ENCODE measurements around the gene DDX28.
"Not testable (repeated sequence)": the region's sequence is repeated elsewhere in the genome, so short reads cannot be mapped to it uniquely, and the experiment has no call there.

Gene DDX28

GRCh38 chr16:68037841-68038597, 15.0 kb upstream of the DDX28 start:
- DNase-seq (ENCODE audit: low spot score), result no peak

GRCh38 chr16:68035227-68035626, 12.2 kb upstream of the DDX28 start:
- no peak for DNase-seq (ENCODE audit: low spot score)

- no peak for DNase-seq (ENCODE audit: low spot score)
Observed at GRCh38 chr16:68033101-68033500, 10.1 kb upstream of the DDX28 start.

GRCh38 chr16:68031951-68032350, 8.9 kb upstream of the DDX28 start:
- DNase-seq (ENCODE audit: low spot score), result no peak

- DNase-seq (ENCODE audit: low spot score), result not testable (repeated sequence)
Observed at GRCh38 chr16:68030108-68030507, 7.1 kb upstream of the DDX28 start.

GRCh38 chr16:68028996-68029395, 6.0 kb upstream of the DDX28 start:
- DNase-seq (ENCODE audit: low spot score), result no peak

- no peak for DNase-seq (ENCODE audit: low spot score)
Observed at GRCh38 chr16:68022278-68022727, 729 bp downstream of the DDX28 start.

GRCh38 chr16:68021490-68021889, 1.5 kb downstream of the DDX28 start:
- no peak for DNase-seq (ENCODE audit: low spot score)

GRCh38 chr16:68019167-68019680, 3.8 kb downstream of the DDX28 start:
- DNase-seq (ENCODE audit: low spot score), result no peak

- DNase-seq (ENCODE audit: low spot score), result no peak
Observed at GRCh38 chr16:68015681-68016080, 7.4 kb downstream of the DDX28 start, which contains the start of gene DPEP2NB. Gene DPEP2NB, minus strand, starts transcription at chr16:68015911. Its CDS starts 141 bp downstream, at chr16:68015770.

- DNase-seq (ENCODE audit: low spot score), result no peak
Observed at GRCh38 chr16:68013440-68013839, 9.6 kb downstream of the DDX28 start.

- not testable (repeated sequence) for DNase-seq (ENCODE audit: low spot score)
Observed at GRCh38 chr16:68009872-68010271, 13.2 kb downstream of the DDX28 start.

GRCh38 chr16:68009157-68009735, 13.8 kb downstream of the DDX28 start:
- DNase-seq (ENCODE audit: low spot score), result no peak

- DNase-seq (ENCODE audit: low spot score), result no peak
Observed at GRCh38 chr16:68005786-68006286, 17.2 kb downstream of the DDX28 start.

- DNase-seq (ENCODE audit: low spot score), result no peak
Observed at GRCh38 chr16:68005211-68005610, 17.8 kb downstream of the DDX28 start.

- no peak for DNase-seq (ENCODE audit: low spot score)
Observed at GRCh38 chr16:68003031-68003430, 20.0 kb downstream of the DDX28 start.

- peak; percentile 2 for DNase-seq (ENCODE audit: low spot score)
Observed at GRCh38 chr16:68000450-68000849, 22.6 kb downstream of the DDX28 start.

GRCh38 chr16:67999985-68000384, 23.0 kb downstream of the DDX28 start:
- DNase-seq (ENCODE audit: low spot score), result no peak

GRCh38 chr16:67998779-67999688, 24.0 kb downstream of the DDX28 start, which contains the start of gene DPEP2:
Gene DPEP2, minus strand, starts transcription at chr16:67999484. Its CDS starts 6,272 bp downstream, at chr16:67993212.
- DNase-seq (ENCODE audit: low spot score), result not testable (repeated sequence)

- not testable (repeated sequence) for DNase-seq (ENCODE audit: low spot score)
Observed at GRCh38 chr16:67998231-67998778, 24.7 kb downstream of the DDX28 start.

GRCh38 chr16:67996666-67997065, 26.4 kb downstream of the DDX28 start:
- DNase-seq (ENCODE audit: low spot score), result no peak

GRCh38 chr16:67995423-67995822, 27.6 kb downstream of the DDX28 start:
- DNase-seq (ENCODE audit: low spot score), result no peak
